K562 (cell line): ENCODE data around the gene LONRF2. TPM values are rescaled to one million over a fixed set of nuclear protein-coding genes. Genes with fewer than 3 reads are reported as not detected.

Experiments
- ASH1L ChIP-seq: fragments of 450-650 bp; IDR thresholded peaks from 2 replicates; pipeline ENCODE4 v1.6.1; 2018; ENCODE audit warnings: borderline replicate concordance, mild to moderate bottlenecking, low read depth; ENCODE audit not compliant: partially characterized antibody
- FOXJ2 ChIP-seq: fragments of 200-800 bp; sonication (Bioruptor generic); IDR thresholded peaks from 2 replicates; pipeline ENCODE4 v1.6.1; 2016; ENCODE audit warnings: missing genetic modification characterization, missing compliant biosample characterization
- JUNB ChIP-seq: fragments of 450-650 bp; formaldehyde crosslinking; conservative IDR thresholded peaks from 2 replicates; pipeline ENCODE4 v1.4.0; 2020; ENCODE audit warnings: mild to moderate bottlenecking
- NFE2L1 ChIP-seq: fragments of 450-650 bp; IDR thresholded peaks from 2 replicates; pipeline ENCODE4 v1.6.1; 2016; ENCODE audit warnings: missing genetic modification characterization, low read depth, mild to moderate bottlenecking, missing compliant biosample characterization, moderate library complexity, borderline replicate concordance
- NONO ChIP-seq, 2 experiments: fragments of 200-400 bp in 1 of 2; fragments of 450-650 bp in 1 of 2; formaldehyde crosslinking in 1 of 2; IDR thresholded peaks; 2 replicates each; pipeline ENCODE4 v1.6.1; 2017; ENCODE audit warnings: low read depth in 2 of 2, mild to moderate bottlenecking in 2 of 2, moderate library complexity in 2 of 2, low read length in 1 of 2
- PHF21A ChIP-seq: fragments of 450-650 bp; IDR thresholded peaks from 2 replicates; pipeline ENCODE4 v1.6.1; 2017; ENCODE audit warnings: low read depth, borderline replicate concordance
- PPARD ChIP-seq: fragments of 250-450 bp; sonication (Bioruptor Pico); IDR thresholded peaks from 2 replicates; pipeline ENCODE4 v1.8.0; 2022; ENCODE audit warnings: inconsistent platforms, mild to moderate bottlenecking, moderate library complexity
- RBBP5 ChIP-seq: fragments of 200-600 bp; sonication (generic); IDR thresholded peaks from 2 replicates; pipeline ENCODE4 v1.6.1; 2012; ENCODE audit warnings: borderline replicate concordance, mild to moderate bottlenecking, low read length, control low read depth, inconsistent platforms; ENCODE audit not compliant: insufficient read depth, poor library complexity, severe bottlenecking
- SOX6 ChIP-seq: fragments of 450-650 bp; IDR thresholded peaks from 2 replicates; pipeline ENCODE4 v1.6.1; 2014; ENCODE audit warnings: mild to moderate bottlenecking
- ZNF274 ChIP-seq: IDR thresholded peaks from 2 replicates; pipeline ENCODE4 v1.6.1; 2011; ENCODE audit warnings: low read depth, mild to moderate bottlenecking, low read length, moderate library complexity, borderline replicate concordance
- polyA plus RNA-seq, 8 experiments: library from polyadenylated mRNA; depleted of rRNA in 4 of 8; stranded (reverse) in 5 of 8; unstranded in 3 of 8; fragments of >200 nt; fragmentation: Nextera tagmentation in 2 of 8; fragmentation: Illumina TruSeq in 1 of 8; extraction: Ambion mirVana in 2 of 8; extraction: Trizol in 1 of 8; gene quantifications; 2 replicates each; pipeline versions ENCODE4 v1.2.1 to v1.2.3, GENCODE V29; 2011 to 2014; ENCODE audit warnings: inconsistent platforms in 1 of 8, missing spikeins in 1 of 8
- total RNA-seq, 7 experiments: library from RNA; depleted of rRNA in 6 of 7; stranded (reverse); fragments of >200 nt in 6 of 7; fragmentation: Illumina TruSeq in 2 of 7; extraction: Trizol in 2 of 7; gene quantifications; 2 replicates each; pipeline versions ENCODE4 v1.2.1 to v1.2.3, GENCODE V29; 2011 to 2021; ENCODE audit warnings: low replicate concordance in 1 of 7
- TF ChIP-seq, protein P1 (sequence below), 2 experiments: fragments of 450-650 bp; IDR thresholded peaks; 2 replicates each; pipeline ENCODE4 v1.6.1; 2016
- TF ChIP-seq, protein P2 (sequence below): fragments of 200-600 bp; sonication (generic); IDR thresholded peaks from one replicate; pipeline ENCODE4 v1.6.1; 2012; ENCODE audit warnings: mild to moderate bottlenecking, low read depth, low read length, inconsistent platforms

Gene LONRF2
- total and polyA plus RNA-seq, 9 of the 15 experiments (the other 6 are each of a cell fraction or from before 2014, with no cell fraction given): 0.35 to 5.0 (median 2.7) TPM

- TF ChIP-seq PHF21A (no peak), FOXJ2 (tag) (peak; percentile 83), NFE2L1 (0 out of 2 replicates have a peak, but pooled peaks have one; percentile 3), ZNF274 (no peak), NONO (IDR thresholded peaks at IDR 0.05; ENCODE audit: low read depth in 2 of 2, low read length in 1 of 2) (peak in 1 of 2 experiments; percentile 64; a peak in 1 of 4 replicates), RBBP5 (peak; percentile 32), PPARD (CRISPR knock-in tag) (no peak), JUNB (CRISPR knock-in tag) (peak; percentile 96), ASH1L (no peak), SOX6 (peak; percentile 91)
- TF ChIP-seq, protein P1, sequence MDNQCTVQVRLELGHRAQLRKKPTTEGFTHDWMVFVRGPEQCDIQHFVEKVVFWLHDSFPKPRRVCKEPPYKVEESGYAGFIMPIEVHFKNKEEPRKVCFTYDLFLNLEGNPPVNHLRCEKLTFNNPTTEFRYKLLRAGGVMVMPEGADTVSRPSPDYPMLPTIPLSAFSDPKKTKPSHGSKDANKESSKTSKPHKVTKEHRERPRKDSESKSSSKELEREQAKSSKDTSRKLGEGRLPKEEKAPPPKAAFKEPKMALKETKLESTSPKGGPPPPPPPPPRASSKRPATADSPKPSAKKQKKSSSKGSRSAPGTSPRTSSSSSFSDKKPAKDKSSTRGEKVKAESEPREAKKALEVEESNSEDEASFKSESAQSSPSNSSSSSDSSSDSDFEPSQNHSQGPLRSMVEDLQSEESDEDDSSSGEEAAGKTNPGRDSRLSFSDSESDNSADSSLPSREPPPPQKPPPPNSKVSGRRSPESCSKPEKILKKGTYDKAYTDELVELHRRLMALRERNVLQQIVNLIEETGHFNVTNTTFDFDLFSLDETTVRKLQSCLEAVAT (IDR thresholded peaks at IDR 0.05): peak in 1 of 2 experiments; percentile 2; a peak in 1 of 4 replicates
- TF ChIP-seq, protein P2, sequence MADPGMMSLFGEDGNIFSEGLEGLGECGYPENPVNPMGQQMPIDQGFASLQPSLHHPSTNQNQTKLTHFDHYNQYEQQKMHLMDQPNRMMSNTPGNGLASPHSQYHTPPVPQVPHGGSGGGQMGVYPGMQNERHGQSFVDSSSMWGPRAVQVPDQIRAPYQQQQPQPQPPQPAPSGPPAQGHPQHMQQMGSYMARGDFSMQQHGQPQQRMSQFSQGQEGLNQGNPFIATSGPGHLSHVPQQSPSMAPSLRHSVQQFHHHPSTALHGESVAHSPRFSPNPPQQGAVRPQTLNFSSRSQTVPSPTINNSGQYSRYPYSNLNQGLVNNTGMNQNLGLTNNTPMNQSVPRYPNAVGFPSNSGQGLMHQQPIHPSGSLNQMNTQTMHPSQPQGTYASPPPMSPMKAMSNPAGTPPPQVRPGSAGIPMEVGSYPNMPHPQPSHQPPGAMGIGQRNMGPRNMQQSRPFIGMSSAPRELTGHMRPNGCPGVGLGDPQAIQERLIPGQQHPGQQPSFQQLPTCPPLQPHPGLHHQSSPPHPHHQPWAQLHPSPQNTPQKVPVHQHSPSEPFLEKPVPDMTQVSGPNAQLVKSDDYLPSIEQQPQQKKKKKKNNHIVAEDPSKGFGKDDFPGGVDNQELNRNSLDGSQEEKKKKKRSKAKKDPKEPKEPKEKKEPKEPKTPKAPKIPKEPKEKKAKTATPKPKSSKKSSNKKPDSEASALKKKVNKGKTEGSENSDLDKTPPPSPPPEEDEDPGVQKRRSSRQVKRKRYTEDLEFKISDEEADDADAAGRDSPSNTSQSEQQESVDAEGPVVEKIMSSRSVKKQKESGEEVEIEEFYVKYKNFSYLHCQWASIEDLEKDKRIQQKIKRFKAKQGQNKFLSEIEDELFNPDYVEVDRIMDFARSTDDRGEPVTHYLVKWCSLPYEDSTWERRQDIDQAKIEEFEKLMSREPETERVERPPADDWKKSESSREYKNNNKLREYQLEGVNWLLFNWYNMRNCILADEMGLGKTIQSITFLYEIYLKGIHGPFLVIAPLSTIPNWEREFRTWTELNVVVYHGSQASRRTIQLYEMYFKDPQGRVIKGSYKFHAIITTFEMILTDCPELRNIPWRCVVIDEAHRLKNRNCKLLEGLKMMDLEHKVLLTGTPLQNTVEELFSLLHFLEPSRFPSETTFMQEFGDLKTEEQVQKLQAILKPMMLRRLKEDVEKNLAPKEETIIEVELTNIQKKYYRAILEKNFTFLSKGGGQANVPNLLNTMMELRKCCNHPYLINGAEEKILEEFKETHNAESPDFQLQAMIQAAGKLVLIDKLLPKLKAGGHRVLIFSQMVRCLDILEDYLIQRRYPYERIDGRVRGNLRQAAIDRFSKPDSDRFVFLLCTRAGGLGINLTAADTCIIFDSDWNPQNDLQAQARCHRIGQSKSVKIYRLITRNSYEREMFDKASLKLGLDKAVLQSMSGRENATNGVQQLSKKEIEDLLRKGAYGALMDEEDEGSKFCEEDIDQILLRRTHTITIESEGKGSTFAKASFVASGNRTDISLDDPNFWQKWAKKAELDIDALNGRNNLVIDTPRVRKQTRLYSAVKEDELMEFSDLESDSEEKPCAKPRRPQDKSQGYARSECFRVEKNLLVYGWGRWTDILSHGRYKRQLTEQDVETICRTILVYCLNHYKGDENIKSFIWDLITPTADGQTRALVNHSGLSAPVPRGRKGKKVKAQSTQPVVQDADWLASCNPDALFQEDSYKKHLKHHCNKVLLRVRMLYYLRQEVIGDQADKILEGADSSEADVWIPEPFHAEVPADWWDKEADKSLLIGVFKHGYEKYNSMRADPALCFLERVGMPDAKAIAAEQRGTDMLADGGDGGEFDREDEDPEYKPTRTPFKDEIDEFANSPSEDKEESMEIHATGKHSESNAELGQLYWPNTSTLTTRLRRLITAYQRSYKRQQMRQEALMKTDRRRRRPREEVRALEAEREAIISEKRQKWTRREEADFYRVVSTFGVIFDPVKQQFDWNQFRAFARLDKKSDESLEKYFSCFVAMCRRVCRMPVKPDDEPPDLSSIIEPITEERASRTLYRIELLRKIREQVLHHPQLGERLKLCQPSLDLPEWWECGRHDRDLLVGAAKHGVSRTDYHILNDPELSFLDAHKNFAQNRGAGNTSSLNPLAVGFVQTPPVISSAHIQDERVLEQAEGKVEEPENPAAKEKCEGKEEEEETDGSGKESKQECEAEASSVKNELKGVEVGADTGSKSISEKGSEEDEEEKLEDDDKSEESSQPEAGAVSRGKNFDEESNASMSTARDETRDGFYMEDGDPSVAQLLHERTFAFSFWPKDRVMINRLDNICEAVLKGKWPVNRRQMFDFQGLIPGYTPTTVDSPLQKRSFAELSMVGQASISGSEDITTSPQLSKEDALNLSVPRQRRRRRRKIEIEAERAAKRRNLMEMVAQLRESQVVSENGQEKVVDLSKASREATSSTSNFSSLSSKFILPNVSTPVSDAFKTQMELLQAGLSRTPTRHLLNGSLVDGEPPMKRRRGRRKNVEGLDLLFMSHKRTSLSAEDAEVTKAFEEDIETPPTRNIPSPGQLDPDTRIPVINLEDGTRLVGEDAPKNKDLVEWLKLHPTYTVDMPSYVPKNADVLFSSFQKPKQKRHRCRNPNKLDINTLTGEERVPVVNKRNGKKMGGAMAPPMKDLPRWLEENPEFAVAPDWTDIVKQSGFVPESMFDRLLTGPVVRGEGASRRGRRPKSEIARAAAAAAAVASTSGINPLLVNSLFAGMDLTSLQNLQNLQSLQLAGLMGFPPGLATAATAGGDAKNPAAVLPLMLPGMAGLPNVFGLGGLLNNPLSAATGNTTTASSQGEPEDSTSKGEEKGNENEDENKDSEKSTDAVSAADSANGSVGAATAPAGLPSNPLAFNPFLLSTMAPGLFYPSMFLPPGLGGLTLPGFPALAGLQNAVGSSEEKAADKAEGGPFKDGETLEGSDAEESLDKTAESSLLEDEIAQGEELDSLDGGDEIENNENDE: no peak
Measured at GRCh38 chr2:100291152-100291970, 30.9 kb downstream of the LONRF2 start (continued).
